ENCODE results near the gene ADGRD1.

Gene ADGRD1

GRCh38 chr12:131153956-131154355, 200.2 kb downstream of the ADGRD1 start:
- intact Hi-C loops (cut with micrococcal nuclease) = no loop called here
- H3K4me3 Mint-ChIP-seq = no peak overlapping the region
- no peaks in the 10 kb centered on the region for H3K36me3 Mint-ChIP-seq (ENCODE audit: low read depth)
- H3K9me3 Mint-ChIP-seq = no peaks in the 10 kb centered on the region
- no peaks in the 10 kb centered on the region for H3K27me3 Mint-ChIP-seq
- no peaks in the 10 kb centered on the region for H3K4me1 Mint-ChIP-seq (ENCODE audit: low read depth)
- H3K27ac Mint-ChIP-seq = no peak overlapping the region

GRCh38 chr12:131155131-131155530, 201.4 kb downstream of the ADGRD1 start:
- no peaks in the 10 kb centered on the region for H3K9me3 Mint-ChIP-seq
- H3K27me3 Mint-ChIP-seq = no peaks in the 10 kb centered on the region
- H3K36me3 Mint-ChIP-seq (ENCODE audit: low read depth) = no peaks in the 10 kb centered on the region
- intact Hi-C loops (cut with micrococcal nuclease) = no loop called here
- no peak overlapping the region for H3K4me3 Mint-ChIP-seq
- H3K4me1 Mint-ChIP-seq (ENCODE audit: low read depth) = no peaks in the 10 kb centered on the region
- H3K27ac Mint-ChIP-seq = no peak overlapping the region

GRCh38 chr12:131157743-131158142, 204.0 kb downstream of the ADGRD1 start:
- Mint-ChIP-seq H3K9me3 (no peaks in the 10 kb centered on the region), H3K4me3 (no peak overlapping the region), H3K36me3 (ENCODE audit: low read depth) (no peaks in the 10 kb centered on the region), H3K27me3 (no peaks in the 10 kb centered on the region), H3K4me1 (ENCODE audit: low read depth) (no peaks in the 10 kb centered on the region), H3K27ac (no peak overlapping the region)
- intact Hi-C loops (cut with micrococcal nuclease) = no loop called here

- Mint-ChIP-seq H3K27ac (no peak overlapping the region), H3K36me3 (ENCODE audit: low read depth) (no peaks in the 10 kb centered on the region), H3K4me3 (no peak overlapping the region), H3K9me3 (no peaks in the 10 kb centered on the region), H3K4me1 (ENCODE audit: low read depth) (no peaks in the 10 kb centered on the region), H3K27me3 (peaks cover 2% of the 10 kb centered on the region)
- intact Hi-C loops (cut with micrococcal nuclease) = no loop called here
These were observed 206.0 kb downstream of the ADGRD1 start for GRCh38 chr12:131159660-131160059.

- Mint-ChIP-seq H3K27me3 (peaks cover 2% of the 10 kb centered on the region), H3K9me3 (no peaks in the 10 kb centered on the region), H3K4me3 (no peak overlapping the region), H3K36me3 (ENCODE audit: low read depth) (no peaks in the 10 kb centered on the region), H3K4me1 (ENCODE audit: low read depth) (no peaks in the 10 kb centered on the region), H3K27ac (no peak overlapping the region)
- intact Hi-C loops (cut with micrococcal nuclease) = no loop called here
These were observed 208.4 kb downstream of the ADGRD1 start for GRCh38 chr12:131162113-131162512.

GRCh38 chr12:131163189-131163738, 209.6 kb downstream of the ADGRD1 start:
- H3K27ac Mint-ChIP-seq = no peak overlapping the region
- H3K36me3 Mint-ChIP-seq (ENCODE audit: low read depth) = no peaks in the 10 kb centered on the region
- H3K27me3 Mint-ChIP-seq = peaks cover 2% of the 10 kb centered on the region
- intact Hi-C loops (cut with micrococcal nuclease) = no loop called here
- no peak overlapping the region for H3K4me3 Mint-ChIP-seq
- H3K9me3 Mint-ChIP-seq = no peaks in the 10 kb centered on the region
- H3K4me1 Mint-ChIP-seq (ENCODE audit: low read depth) = peaks cover 6% of the 10 kb centered on the region

- no peaks in the 10 kb centered on the region for H3K36me3 Mint-ChIP-seq (ENCODE audit: low read depth)
- no peaks in the 10 kb centered on the region for H3K9me3 Mint-ChIP-seq
- intact Hi-C loops (cut with micrococcal nuclease) = no loop called here
- no peak overlapping the region for H3K4me3 Mint-ChIP-seq
- H3K4me1 Mint-ChIP-seq (ENCODE audit: low read depth) = peaks cover 6% of the 10 kb centered on the region
- peaks cover 2% of the 10 kb centered on the region for H3K27me3 Mint-ChIP-seq
- no peak overlapping the region for H3K27ac Mint-ChIP-seq
These were observed 210.6 kb downstream of the ADGRD1 start for GRCh38 chr12:131164096-131164872.

- Mint-ChIP-seq H3K9me3 (no peaks in the 10 kb centered on the region), H3K4me1 (ENCODE audit: low read depth) (peaks cover 6% of the 10 kb centered on the region), H3K27ac (no peak overlapping the region), H3K36me3 (ENCODE audit: low read depth) (no peaks in the 10 kb centered on the region), H3K27me3 (peaks cover 2% of the 10 kb centered on the region), H3K4me3 (no peak overlapping the region)
- intact Hi-C loops (cut with micrococcal nuclease) = no loop called here
These were observed 213.0 kb downstream of the ADGRD1 start for GRCh38 chr12:131166717-131167116.

- intact Hi-C loops (cut with micrococcal nuclease) = no loop called here
- Mint-ChIP-seq H3K9me3 (no peaks in the 10 kb centered on the region), H3K4me1 (ENCODE audit: low read depth) (peaks cover 6% of the 10 kb centered on the region), H3K27me3 (peaks cover 2% of the 10 kb centered on the region), H3K4me3 (no peak overlapping the region), H3K36me3 (ENCODE audit: low read depth) (no peaks in the 10 kb centered on the region), H3K27ac (no peak overlapping the region)
These were observed 213.6 kb downstream of the ADGRD1 start for GRCh38 chr12:131167334-131167733.

GRCh38 chr12:131171029-131171428, 217.3 kb downstream of the ADGRD1 start:
- Mint-ChIP-seq H3K9me3 (peaks cover 21% of the 10 kb centered on the region), H3K36me3 (ENCODE audit: low read depth) (no peaks in the 10 kb centered on the region), H3K27ac (no peak overlapping the region), H3K4me3 (no peak overlapping the region), H3K27me3 (no peaks in the 10 kb centered on the region), H3K4me1 (ENCODE audit: low read depth) (peaks cover 6% of the 10 kb centered on the region)
- intact Hi-C loops (cut with micrococcal nuclease) = no loop called here

GRCh38 chr12:131174901-131175300, 221.2 kb downstream of the ADGRD1 start:
- Mint-ChIP-seq H3K9me3 (peaks cover 28% of the 10 kb centered on the region), H3K27me3 (no peaks in the 10 kb centered on the region), H3K27ac (no peak overlapping the region), H3K4me3 (no peak overlapping the region), H3K4me1 (ENCODE audit: low read depth) (no peaks in the 10 kb centered on the region), H3K36me3 (ENCODE audit: low read depth) (no peaks in the 10 kb centered on the region)
- intact Hi-C loops (cut with micrococcal nuclease) = no loop called here

- Mint-ChIP-seq H3K4me1 (ENCODE audit: low read depth) (no peaks in the 10 kb centered on the region), H3K9me3 (peaks cover 28% of the 10 kb centered on the region), H3K27ac (no peak overlapping the region), H3K27me3 (peaks cover 3% of the 10 kb centered on the region), H3K4me3 (no peak overlapping the region), H3K36me3 (ENCODE audit: low read depth) (no peaks in the 10 kb centered on the region)
- intact Hi-C loops (cut with micrococcal nuclease) = no loop called here
These were observed 222.6 kb downstream of the ADGRD1 start for GRCh38 chr12:131176266-131176665.

GRCh38 chr12:131176926-131177325, 223.2 kb downstream of the ADGRD1 start:
- no peak overlapping the region for H3K27ac Mint-ChIP-seq
- H3K9me3 Mint-ChIP-seq = peaks cover 28% of the 10 kb centered on the region
- H3K4me3 Mint-ChIP-seq = no peak overlapping the region
- peaks cover 3% of the 10 kb centered on the region for H3K27me3 Mint-ChIP-seq
- no peaks in the 10 kb centered on the region for H3K4me1 Mint-ChIP-seq (ENCODE audit: low read depth)
- intact Hi-C loops (cut with micrococcal nuclease) = no loop called here
- H3K36me3 Mint-ChIP-seq (ENCODE audit: low read depth) = no peaks in the 10 kb centered on the region

GRCh38 chr12:131177599-131177998, 223.9 kb downstream of the ADGRD1 start:
- intact Hi-C loops (cut with micrococcal nuclease) = no loop called here
- H3K4me3 Mint-ChIP-seq = no peak overlapping the region
- peaks cover 3% of the 10 kb centered on the region for H3K27me3 Mint-ChIP-seq
- no peak overlapping the region for H3K27ac Mint-ChIP-seq
- H3K4me1 Mint-ChIP-seq (ENCODE audit: low read depth) = no peaks in the 10 kb centered on the region
- H3K36me3 Mint-ChIP-seq (ENCODE audit: low read depth) = no peaks in the 10 kb centered on the region
- H3K9me3 Mint-ChIP-seq = peaks cover 28% of the 10 kb centered on the region

GRCh38 chr12:131187602-131188001, 233.9 kb downstream of the ADGRD1 start:
- H3K27me3 Mint-ChIP-seq = no peaks in the 10 kb centered on the region
- H3K9me3 Mint-ChIP-seq = peaks cover 33% of the 10 kb centered on the region
- no peaks in the 10 kb centered on the region for H3K4me1 Mint-ChIP-seq (ENCODE audit: low read depth)
- no peaks in the 10 kb centered on the region for H3K36me3 Mint-ChIP-seq (ENCODE audit: low read depth)
- no peak overlapping the region for H3K27ac Mint-ChIP-seq
- intact Hi-C loops (cut with micrococcal nuclease) = no loop called here
- no peak overlapping the region for H3K4me3 Mint-ChIP-seq

Data from dendritic cell treated with granulocyte-macrophage colony-stimulating factor and Interleukin-4, amounts not matched to agents 40 ng/mL and 50 ng/mL, for 4 days (primary cell).